GM23248 (cell line): ENCODE data around the gene PFKFB2.

Source experiments
- EZH2 ChIP-seq: fragments of 200-600 bp; sonication (generic); IDR thresholded peaks from 2 replicates; pipeline ENCODE4 v1.6.1; 2018; ENCODE audit warnings: antibody characterized with exemption, mild to moderate bottlenecking; ENCODE audit not compliant: insufficient read depth, poor library complexity, severe bottlenecking
- EZH2phosphoT487 ChIP-seq: fragments of 200-600 bp; sonication (generic); IDR thresholded peaks from 2 replicates; pipeline ENCODE4 v1.6.1; 2018; ENCODE audit warnings: antibody characterized with exemption, moderate library complexity, mild to moderate bottlenecking, low read depth; ENCODE audit not compliant: insufficient read depth

DNA sequence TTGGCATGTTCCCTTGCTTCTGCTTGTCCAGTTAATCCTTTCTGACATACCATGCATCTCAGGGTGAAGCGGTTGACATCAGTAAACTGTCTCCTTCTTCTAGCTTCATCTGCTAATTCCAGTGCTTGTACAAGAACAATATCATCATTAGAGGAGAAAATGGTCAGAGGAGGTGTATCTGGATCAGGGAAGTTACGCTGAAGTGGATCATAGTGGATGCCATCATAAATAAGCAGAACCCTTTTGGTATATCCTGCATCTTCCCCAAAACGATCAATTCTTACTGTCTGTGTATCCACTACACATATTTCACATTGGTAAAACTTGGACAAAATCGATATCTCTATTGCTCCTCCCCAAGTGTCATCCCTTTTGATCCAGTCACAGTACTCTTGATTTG, 4.0 kb upstream of the PFKFB2 start:
- TF ChIP-seq EZH2phosphoT487 = no peak
- TF ChIP-seq EZH2 = no peak
